ENCODE measurements around the gene SUSD1.
"Not testable (repeated sequence)": the region's sequence is repeated elsewhere in the genome, so short reads cannot be mapped to it uniquely, and the experiment has no call there.

SUSD1 gene

GRCh38 chr9:112129246-112129645, 45.9 kb downstream of the SUSD1 start:
- DNase-seq (ENCODE audit: low read depth): no peak

GRCh38 chr9:112128399-112128798, 46.7 kb downstream of the SUSD1 start:
- not testable (repeated sequence) for DNase-seq (ENCODE audit: low read depth)

DNA sequence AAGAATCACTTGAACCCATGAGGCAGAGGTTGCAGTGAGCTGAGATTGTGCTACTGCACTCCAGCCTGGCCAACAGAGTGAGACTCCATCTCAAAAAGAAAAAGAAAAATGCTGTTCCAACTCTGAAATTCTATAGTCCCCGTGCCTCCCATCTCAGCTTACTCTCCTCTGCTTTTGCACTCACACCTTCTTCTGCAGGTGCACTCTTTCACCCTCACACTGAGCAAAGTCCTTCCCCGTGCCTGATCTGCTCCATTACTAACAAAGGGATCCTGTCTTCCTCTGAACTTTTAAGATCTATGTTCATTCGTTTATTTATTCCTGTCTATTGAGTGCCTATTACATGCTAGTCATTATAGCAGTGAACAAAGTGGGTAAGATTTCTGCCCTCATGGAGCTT, 47.8 kb downstream of the SUSD1 start:
- no peak for DNase-seq (ENCODE audit: low read depth)

- no peak for DNase-seq (ENCODE audit: low read depth)
Measured at GRCh38 chr9:112125951-112126388, 49.1 kb downstream of the SUSD1 start.

DNA sequence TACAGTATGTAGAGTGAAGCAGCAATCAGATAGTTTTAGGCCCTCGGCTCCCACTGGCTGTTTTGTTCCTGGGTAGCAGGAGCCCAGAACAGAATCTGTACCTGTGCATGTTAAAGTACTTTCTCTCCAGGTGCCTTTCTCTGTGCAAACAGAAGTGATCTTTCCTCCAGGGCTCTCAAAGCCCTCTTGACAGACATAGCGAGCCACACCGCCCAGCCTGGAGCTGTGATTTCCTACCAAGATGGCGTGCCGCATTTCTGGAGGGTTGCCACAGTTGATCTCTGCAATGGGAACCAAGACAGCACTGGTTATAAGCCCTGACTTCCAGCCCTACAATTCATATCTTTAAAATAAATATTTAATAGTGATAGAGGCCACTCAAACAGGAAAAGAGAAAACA, 50.9 kb downstream of the SUSD1 start:
- no peak for DNase-seq (ENCODE audit: low read depth)

DNA sequence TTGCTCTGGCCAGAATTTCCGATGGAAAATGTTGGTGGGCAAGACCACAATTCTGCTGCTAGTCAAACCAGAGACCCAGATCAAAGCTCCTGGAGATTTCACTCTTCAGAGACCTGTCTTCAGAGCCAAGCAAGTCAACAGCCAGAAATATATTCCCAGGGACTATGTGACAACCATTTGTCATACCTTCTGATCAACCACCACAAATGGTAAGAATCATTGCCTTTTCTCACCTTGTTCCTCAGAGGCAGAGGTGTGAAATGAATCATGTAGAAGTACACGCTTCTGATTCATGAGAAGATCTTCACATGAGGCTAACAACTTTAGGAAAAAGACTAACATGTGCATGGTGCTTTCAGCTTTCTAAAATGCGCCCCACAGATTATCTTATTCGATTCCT, 53.5 kb downstream of the SUSD1 start:
- no peak for DNase-seq (ENCODE audit: low read depth)

DNA sequence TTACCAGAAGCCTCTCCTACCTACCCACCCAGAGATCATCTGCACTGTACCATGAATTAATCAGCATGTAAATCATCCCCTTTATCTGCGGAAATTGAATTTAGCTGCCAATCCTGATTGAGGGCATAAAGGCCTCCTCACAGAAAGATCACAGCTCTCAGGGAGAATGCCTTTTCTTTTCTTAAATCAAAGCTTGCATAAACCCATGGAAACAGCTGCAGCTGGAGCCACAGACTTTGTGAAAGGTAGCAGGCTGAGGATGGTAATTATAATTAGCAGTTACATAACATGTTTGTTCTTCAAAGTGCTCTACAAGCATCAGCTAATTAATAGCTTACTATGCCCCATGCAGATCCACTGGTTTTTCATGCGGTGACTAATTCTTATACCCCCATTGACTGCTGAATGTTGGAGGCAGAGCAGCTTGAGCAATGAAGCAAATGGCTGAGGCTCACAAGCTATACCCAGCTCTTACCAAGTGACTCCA, 54.6 kb downstream of the SUSD1 start:
- DNase-seq (ENCODE audit: low read depth): no peak

DNA sequence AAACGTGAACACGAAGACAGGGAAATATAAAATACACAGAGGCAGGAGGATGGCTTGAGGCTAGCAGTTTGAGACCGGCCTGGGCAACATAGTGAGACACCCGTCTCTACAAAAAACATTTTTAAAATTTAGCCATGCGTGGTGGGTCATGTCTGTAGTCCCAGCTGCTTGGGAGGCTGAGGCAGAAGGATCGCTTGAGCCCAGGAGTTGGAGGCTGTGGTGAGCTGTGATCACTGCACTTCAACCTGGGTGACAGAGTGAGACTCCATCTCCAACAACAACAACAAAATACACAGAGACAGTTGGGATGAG, 55.1 kb downstream of the SUSD1 start:
- DNase-seq (ENCODE audit: low read depth): no peak

DNA sequence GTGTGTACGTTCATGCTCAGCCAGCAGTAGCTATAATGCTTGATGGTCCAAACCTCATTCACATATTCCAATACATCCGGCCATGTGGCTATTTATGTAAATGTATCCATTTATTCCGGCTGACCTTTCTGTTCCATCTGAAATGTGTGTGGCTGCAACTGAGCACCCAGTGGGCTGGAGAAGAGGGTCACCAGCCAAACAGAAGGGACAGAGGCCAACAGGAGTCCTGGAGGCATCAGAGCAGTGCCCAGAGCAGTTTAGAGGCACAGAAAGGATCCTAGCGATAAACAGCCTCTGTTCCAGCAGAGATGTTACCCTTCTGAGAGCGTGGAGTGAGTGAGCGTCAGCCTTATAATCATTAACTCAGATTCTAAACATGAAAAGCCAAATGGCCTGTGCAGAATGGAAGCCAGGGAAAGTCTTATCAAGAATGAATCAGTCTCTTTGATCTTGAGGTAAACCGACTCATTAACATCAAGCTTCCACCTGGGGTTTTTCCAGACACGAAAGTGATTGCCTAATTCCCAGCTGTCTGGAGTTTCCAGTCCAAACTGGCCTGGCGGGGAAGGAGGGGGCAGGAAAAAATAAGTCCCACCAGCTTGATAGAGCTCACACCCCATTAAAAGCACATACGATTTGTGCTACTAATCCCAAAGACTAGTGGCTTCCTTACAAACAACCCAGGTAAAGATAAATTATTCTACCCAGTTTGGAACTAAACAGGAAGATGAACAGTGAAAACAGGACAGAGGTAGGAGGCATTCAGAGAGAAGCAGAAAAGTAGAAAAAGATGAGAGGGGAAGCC, 55.7 kb downstream of the SUSD1 start:
- DNase-seq (ENCODE audit: low read depth): no peak

GRCh38 chr9:112118009-112118408, 57.1 kb downstream of the SUSD1 start:
- DNase-seq (ENCODE audit: low read depth): no peak

- DNase-seq (ENCODE audit: low read depth): no peak
Measured at GRCh38 chr9:112115970-112116753, 58.9 kb downstream of the SUSD1 start.

DNA sequence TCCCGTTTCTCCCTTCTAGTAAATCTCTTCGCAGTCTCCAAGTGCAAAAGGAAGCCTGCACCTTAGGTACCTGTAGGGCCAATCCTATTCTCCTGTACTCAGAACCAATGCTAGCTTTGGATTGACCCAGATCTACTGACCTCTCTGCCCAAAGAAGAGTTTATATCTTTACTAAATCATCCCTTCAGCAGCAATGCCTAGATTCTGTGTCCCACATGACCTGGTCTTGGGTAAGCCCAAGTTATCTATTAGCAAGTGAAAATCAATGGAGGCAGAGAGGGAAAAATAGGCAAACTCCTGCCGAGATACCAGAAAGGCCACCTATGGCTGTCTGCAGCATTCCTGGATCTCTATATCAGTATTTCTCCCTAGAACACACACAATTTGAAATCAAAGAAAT, 60.0 kb downstream of the SUSD1 start:
- no peak for DNase-seq (ENCODE audit: low read depth)

DNA sequence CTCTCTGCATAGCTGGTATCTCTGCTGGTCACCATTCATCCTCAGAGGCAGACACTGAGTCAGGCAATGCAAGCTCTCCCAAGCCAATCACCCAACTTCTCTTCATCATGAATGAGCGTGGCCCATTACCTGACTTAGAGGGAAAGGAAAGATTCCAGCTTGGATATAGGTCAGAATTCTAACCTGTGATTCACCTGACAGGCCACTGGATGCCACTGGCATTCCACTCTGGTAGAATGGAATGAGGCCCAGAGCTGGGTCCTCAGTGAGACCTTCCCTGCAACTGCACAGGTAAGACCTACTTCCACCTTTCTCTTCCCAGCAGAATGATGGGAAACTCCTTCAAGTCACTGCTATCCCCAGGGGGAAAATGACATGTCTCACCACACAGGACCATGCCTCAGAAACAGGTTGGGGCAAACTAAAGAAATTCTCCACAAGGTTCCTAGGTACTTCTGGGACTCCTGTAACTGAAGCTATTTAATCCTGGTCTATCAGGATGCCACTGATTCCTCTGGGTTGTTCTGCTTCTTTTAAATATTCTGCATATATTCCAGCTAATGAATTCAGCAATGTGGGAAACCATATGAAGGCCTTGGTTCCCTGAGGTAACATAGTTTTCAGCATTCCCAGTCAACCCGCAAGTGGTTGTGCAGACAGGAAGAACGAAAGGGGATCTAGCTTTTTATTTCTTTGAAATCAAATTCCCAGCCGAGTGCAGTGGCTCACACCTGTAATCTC, 62.0 kb downstream of the SUSD1 start:
- DNase-seq (ENCODE audit: low read depth): no peak

GRCh38 chr9:112112519-112112918, 62.6 kb downstream of the SUSD1 start:
- no peak for DNase-seq (ENCODE audit: low read depth)

DNA sequence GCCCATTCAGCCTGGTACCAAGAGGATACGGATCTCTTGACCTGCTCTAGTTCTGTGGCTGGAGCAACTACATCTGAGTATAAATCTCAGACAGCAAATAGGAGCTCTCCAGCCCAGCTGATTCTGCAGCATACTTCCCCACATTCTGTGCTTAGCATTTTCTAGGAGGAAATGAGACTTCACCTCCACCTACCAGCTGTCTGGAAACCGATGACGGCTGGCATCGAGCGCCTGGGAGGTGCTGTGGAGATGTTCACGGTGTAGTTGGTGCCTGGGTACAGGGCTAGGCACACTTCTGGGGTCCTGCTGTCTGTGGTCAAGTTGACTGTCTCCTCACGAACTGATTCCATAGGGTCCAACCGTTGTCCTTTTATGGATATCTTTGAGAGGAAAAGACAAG, 63.6 kb downstream of the SUSD1 start:
- no peak for DNase-seq (ENCODE audit: low read depth)

GRCh38 chr9:112110777-112111113, 64.4 kb downstream of the SUSD1 start:
- DNase-seq (ENCODE audit: low read depth): no peak

GRCh38 chr9:112110094-112110776, 64.9 kb downstream of the SUSD1 start:
- DNase-seq (ENCODE audit: low read depth): no peak

GRCh38 chr9:112104901-112105300, 70.2 kb downstream of the SUSD1 start:
- DNase-seq (ENCODE audit: low read depth): no peak

DNA sequence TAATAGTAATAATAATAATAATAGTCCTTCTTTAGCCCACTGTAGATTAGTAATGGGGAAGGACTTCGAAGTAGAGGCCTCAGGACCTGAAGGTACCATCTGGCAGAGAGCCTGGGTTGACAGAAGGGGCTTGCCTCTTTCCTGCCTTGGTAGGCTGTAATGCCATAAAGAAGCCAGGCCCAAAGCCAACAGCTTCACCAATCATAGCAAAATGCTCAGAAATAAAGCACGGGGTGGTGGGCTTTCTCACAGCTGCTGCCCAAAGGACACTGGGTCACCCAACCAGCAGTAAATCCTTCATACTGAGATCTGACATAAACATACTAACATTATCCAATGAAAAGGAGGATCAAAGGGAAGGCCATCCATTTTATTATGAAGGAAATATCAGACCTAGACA, 70.7 kb downstream of the SUSD1 start:
- no peak for DNase-seq (ENCODE audit: low read depth)

DNA sequence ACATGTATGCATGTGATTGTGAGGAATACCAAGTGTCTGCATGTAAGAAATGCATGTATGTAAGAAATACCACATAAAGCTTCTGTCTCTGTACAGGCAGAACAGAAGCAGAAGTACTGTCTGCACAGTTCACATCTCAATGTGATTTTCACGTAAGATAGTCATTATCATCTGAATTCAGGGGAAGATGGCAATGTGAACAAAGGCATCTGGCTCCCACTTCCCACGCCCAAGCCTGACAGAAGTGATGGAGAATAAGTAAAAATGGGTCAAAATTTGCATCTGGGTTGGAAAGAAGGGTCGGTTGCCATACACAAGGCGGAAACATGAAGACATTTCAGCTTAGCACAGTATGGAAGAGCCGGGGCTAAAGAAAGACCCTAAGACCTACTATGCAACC, 71.7 kb downstream of the SUSD1 start:
- no peak for DNase-seq (ENCODE audit: low read depth)

DNA sequence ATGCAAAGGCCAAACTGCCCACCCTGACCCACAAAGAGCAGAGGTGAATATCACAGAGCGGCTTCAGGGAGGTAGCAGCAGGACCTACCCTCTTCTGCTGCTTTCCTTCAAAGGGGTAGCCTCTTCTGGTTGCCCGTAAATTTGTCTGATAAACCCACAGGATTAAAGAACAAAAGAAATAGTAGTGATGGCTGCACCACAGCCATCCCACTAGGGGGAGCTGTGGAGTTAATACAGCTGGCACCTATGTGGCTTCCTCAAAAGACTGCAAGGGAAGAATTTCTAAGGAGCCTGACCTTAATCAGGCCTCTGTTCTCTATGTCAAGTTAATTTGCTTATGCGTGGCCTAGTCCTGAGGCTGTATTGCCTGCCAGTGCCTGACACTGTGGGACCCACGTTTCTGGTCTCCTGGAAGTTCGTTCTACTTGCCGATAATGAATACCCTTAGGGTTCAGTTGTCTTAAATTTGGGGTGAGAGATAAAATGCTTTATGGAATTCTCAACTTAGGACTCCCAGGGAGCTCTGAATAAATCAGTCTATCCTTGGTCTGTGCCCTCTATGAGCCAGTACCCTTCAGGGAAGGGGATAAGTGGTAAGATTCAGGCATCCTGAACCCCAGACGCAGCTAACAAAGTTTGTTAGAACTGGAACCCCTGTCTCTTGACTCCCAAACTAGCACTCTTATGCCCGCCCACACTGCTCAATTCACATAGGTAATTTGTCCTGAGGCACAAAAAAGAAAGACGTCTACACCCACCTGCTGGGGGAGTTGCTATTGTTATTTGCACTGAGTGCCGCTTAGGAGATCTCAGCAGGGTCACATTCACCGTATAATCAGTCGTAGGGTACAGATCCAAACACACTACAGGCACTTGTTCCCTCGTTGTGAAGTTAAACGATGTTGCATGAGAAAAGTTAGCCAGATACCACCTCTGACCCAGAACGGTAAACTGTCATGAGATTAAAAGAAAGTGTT, 77.1 kb downstream of the SUSD1 start:
- peak; percentile 19 for DNase-seq (ENCODE audit: low read depth)
